Measurements from ENCODE around the gene IGFBP4.
A peak's percentile ranks its signal among the peaks of the same experiment; 100 is the strongest.

IGFBP4 gene

DNA sequence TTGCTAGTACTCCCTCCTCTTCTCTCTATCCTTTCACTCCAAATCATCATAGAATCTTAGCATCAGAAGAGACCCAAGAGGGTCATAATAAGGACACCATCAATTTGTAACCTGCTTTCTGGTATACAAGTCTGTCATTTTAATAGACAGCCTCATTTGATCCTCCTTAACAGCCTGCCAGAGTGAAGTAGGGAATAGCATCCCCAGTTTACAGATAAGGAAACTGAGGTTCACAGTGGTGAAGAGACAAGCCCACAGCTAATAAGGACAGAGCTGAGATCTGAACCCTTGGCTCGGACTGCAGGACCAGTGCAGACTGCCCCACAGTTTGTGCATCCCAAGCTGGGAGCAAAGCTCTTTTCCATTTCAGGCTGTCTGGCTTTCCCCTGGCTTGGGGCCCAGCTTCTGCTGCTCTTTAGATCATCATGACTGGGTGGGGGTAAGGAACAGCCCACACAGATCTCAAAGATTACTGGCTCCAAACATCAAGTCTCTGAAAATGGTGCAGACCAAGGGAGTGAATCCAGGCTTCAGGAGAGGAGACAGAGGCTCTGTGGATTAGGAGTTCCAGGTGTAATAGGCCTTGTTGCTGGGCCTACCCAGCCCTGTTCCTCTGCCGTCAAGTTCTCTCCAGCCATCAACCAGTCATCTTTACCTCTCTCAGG is 10.3 kb upstream of the IGFBP4 start:
- no peak for DNase-seq

DNA sequence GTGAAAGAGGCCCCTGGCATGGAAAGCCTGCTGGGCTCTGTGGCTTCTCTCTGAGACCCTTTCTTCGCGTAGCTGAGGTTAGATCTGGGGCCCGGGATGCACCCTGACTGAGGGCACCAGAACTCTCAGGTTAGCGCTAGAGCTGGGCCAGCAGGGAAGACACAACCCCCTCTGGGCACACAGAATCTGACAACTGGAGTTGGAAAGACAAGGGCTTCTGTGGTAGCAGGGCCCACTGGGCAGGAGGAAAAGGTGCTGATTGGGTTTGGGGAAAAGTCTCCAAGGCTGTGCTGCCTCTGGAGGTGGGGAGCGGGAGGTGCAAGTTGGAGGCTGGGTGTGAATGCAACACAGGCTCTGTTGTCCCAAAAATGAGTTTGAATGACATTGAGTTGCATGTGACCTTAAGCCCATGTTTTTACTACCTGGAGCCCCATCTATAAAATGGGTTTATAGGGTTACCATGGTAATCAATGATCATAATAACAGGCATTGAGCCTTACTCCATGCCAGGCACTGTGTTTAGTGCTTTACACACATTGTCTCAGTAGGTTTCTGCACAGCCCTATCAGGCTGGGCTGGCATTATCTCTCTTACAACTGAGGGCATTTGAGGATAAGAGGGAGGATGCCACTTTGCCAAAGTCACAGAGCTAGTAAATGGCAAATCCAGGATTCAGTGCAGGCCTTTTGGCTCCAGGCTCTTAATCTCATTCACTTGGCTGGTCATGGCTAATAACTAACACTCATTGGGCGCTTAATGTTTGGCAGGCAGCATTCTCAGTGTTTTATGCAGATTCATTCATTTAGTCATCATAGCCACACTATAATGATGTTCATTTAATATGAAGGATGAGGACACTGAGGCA is 9.5 kb upstream of the IGFBP4 start:
- no peak for DNase-seq

DNA sequence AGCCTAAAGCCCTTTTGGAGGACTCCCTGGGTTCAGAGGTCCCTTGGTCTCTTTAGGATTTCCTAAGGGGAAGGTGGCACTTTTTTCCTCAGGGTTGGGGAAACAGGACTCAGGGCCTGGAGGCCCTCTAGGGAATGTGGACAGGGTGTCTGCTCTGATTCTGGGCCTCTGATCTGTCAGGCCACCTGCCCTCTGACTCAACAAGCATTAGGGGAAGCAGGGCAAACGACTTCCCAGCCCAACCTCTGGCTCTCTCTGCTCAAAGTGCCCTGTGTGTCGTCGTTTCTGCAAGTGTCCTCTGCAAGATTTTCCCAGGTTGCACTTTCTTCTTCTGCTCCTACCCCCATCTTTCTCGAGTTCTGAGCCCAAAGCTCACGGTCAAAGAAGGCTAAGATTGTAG is 6.6 kb upstream of the IGFBP4 start:
- no peak for DNase-seq

DNA sequence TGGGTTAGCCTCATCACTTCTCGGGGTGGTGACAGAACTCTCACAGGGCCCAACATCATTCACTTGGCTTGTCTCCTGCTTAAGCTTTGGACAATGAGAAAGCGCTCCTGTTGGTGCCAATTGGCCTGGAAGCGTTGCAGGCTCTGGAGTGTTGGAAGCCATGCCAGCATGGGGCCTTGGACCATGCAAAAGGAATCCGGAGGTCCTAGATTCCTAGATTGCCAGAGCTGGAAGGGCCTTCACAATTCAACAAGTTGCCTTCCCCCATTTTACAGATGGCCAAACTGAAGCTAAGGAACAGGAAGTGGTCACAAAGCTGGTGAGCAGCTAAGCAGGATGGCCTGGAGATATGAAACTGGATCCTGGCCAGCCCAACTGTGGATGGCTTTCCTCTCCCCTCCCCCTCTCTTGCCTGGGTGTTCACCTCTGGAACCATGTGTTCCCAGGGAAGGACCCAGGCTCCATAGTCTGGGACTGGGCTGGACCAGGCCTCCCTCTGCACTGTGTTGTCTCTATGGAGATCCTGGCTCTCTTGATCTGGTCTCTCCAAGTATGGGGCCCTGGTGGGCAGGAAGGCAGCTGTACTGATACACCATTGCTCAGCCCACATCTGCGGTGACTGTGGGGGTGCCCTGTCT is 6.0 kb upstream of the IGFBP4 start:
- DNase-seq = no peak

DNA sequence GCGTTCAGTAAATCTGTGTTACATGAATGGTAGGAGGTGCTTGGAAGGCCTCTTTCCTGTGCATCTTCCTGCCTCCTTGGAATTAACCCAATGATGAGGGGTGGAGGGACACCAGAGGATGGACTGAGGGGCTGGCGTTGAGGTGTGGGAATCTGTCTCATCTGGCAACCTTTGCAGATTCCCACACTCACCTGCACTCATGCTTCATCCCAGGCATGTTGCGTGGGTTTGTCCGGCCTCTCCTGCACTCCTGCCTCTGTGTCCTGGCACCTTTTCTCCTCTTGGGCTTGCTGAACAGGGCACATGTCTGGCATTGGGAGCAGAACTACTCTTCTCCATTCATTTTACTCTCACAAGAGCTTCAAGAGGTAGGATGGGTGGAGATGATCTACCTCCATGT is 3.1 kb upstream of the IGFBP4 start:
- DNase-seq = no peak

DNA sequence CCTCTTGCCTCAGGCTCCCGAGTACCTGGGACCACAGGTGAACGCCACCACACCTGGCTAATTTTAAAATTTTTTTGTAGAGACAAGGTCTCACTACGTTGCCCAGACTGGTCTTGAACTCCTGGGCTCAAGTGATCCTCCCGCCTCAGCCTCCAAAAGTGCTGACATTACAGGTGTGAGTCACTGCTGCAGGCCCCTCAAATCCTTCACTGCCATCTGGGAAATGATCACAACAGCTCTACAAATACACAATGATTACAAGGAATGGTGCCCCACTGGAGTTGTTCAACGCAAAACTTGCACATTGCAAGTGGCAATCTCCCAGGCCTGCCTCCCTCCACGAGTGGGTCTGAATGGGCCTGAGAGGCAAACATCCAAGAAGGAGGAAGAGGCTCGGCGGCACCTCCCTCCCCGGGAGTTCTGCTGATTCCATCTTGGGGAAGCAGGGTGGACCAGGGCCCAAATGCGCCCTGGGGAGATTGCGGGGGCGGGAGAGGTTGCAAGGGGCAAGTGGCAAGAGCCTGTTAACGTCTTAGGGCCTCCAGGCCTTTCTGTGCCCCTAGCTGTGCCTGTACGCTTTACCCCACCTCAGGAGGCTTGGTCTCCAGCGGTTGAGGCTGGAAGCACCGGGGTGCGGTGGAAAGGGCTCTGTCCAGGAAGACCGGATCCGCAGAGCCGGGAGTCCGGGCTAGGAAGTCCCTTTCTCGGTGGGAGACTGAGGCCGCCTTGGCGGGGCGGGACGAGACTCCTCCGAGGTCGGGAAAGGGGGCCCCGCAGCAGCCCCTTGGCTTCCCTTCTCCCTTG is 656 bp upstream of the IGFBP4 start:
- DNase-seq = no peak

DNA sequence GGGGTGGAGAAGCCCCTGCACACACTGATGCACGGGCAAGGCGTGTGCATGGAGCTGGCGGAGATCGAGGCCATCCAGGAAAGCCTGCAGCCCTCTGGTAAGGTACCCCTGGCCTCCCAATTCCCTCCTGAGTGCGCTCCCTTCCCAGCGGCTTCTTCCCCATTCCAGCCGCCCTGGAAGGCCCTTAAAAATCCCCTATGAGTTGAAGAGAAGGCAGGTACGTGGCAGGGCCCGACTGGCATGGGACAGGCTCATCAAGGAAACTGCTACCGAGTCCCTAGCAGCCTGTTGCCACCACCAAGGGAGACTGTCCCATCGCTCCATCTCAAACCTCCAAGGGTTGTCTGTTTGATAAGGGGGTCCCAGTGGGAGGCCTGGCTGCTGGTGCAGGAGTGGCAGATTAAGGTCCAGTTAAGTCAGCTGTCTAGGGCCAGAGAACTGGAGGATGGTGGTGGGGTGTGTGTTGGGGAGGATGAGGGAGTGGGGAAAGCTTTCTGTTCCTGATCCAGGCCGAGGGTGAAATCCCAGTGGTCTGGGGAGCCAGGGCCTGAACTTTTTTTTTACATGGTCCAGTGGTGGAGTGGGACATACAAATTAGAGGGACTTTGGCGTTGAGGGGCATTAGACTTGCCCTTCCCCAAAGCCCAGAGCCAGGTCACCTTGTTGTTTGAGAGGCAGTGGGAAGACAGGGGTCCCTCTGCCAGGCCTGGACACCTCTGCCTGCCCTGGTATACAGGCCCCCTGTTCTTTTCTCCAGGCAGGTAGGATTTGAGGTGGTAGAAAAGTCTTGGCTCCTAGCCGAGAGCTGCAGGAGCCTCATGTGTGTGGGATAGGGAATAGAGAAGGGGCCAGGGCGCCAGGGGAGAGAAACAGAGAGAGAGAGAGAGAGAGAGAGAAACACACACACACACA is 994 bp downstream of the IGFBP4 start:
- DNase-seq = no peak

DNA sequence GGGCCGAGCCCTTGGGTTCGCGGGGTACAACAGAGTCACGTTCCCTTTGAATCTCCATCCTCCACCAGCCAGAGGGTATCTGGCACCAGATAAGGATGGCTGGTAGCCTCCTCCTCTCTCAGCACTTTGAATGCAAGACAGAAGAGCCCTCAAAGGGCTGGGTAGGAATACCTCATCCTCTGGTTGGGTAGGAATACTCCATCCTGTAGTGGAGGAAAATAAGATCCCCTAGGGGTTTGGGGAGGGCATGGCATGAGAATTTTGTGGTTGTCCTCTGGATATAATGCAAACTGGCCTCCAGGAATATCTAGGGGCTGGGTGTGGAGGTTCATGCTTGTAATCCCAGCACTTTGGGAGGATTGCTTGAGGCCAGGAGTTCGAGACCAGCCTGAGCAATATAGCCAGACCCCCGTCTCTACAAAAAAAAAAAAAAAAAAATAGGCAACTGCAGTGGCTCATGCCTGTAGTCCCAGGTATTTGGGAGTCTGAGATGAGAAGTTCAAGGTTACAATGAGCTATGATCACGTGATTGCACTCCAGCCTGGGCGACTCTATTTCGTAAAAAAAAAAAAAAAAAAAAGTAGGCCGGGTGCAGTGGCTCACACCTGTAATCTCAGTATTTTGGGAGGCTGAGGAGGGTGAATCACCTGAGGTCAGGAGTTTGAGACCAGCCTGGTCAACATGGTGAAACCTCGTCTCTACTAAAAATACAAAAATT is 2.7 kb downstream of the IGFBP4 start:
- no peak for DNase-seq

DNA sequence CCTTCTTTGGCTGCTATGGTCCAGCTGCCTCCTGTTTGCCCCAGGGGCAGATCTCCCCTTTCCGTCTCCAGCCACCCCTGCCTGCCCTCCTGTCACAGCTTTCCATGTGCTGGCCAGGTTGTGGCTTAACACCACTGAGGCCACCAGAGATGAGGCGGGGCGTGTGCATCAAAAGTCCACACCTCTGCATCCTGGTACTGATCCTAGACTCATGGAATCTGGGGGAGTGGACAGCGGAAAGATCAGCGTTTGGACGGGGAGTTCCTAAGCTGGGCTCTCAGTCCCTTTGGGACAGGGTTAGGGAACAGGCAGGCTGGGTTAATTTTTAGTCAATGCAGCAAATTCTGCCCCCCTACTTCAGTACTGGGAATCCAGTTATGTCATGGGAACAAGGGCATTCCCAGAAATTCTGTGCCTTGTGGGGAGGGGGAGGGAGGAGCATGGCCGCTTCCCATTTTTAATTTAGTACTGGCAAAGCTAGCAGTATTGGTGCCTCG is 3.9 kb downstream of the IGFBP4 start:
- no peak for DNase-seq

DNA sequence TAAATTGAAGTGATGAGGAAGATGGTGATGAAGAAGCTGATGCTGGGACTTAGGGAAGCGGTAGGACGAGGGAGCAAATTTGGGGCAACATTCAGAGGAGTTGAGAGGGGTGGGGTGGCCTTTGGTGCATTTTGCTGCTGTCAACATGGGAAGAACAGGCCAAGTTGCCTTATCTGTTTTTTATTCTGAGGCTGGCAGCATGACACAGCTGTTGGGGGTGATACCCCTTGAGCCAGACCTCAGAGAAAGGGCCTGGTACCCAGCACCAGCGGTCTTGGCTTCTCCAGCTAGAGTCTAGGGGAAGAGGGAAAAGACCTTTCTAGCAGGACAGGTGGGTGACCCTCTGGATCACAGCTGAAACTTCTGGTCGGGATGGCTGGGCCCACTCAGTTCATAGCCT is 4.6 kb downstream of the IGFBP4 start:
- DNase-seq = no peak

DNA sequence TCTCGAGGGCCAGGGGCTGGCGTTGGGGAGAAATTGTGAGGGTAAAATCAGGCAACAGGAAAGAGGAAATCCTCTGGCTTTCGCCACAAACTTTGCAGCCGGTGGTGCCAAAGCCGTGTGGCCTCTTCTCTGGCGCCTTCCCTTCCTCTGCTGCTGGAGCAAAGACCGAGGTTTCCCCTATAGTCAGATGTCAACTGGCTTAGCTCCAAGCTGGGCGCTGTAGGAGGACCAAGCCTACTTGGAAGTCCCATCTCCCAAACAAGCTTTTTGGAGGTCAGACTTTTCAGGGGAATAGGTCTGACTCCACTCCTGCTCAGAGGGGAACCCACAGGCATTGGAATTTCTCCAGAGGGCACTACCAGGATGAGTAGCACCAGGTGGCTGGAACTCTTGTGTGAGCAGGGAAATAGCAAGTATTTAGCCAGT is 5.0 kb downstream of the IGFBP4 start:
- no peak for DNase-seq

DNA sequence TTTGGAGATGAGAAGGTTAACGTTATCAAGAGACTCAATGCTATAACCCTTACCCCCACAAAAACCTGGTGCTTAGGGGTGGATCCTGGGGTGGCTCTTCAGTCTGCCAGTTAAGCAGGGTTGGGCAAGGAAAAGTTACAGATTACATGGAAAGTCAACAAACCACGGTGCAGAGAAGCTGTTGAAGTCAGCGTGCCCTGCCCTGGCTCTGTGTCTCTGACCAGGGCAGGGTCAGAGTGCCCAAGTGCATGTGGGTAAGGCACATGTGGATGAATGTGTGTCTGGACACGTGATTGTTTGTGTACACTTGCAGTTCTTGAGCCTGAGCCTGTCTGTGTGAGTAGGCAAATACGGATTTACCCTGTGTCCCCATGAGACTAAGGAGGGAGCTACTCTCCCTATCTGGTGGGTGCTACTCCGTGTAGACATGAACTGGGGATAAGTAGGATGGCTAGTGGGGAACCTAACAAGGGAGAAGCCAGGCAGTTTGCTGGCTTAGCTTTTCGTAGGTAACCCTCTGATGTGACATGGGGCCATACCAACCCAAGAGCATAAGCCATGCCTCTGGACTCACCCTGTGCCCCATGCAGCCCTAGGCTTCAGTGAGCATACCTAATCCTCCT is 5.5 kb downstream of the IGFBP4 start:
- DNase-seq = no peak

DNA sequence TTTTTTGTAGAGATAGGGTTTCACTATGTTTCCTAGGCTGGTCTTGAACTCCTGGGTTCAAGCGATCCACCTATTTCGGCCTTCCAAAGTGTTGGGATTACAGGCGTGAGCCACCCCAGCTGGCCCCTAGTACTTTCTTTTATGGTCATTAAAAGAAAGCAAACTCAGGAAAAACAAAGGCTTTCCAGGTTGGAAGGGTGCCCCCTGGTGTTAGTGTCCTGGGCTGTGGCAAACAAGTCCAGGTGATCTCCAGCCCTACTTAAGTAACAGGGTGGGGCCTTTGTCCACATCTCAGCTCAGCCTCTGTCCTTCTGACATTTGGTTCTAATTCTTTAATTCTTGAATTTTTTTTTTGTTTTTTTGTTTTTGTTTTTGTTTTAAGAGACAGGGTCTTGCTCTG is 6.9 kb downstream of the IGFBP4 start:
- peak; percentile 37 to 46 for DNase-seq

DNA sequence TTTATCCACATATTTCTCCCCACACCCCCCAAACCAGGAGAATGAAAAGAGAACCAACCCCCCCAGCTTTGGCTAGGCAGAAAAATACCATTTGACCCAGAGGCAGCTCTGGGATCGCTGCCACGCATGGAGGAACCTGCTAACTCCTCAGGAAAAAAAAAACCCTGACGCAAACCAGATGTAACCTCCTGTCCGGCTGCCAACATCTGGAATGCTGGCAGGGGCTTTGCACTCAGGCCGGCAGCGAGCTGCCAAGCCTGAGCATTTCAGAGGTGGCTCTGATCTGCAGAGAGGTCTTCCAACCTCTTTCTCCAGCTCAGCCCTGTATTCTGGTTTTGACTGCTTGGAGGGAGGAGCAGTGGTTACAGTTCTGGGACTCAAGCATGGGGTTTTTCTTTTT is 8.2 kb downstream of the IGFBP4 start:
- DNase-seq = no peak

DNA sequence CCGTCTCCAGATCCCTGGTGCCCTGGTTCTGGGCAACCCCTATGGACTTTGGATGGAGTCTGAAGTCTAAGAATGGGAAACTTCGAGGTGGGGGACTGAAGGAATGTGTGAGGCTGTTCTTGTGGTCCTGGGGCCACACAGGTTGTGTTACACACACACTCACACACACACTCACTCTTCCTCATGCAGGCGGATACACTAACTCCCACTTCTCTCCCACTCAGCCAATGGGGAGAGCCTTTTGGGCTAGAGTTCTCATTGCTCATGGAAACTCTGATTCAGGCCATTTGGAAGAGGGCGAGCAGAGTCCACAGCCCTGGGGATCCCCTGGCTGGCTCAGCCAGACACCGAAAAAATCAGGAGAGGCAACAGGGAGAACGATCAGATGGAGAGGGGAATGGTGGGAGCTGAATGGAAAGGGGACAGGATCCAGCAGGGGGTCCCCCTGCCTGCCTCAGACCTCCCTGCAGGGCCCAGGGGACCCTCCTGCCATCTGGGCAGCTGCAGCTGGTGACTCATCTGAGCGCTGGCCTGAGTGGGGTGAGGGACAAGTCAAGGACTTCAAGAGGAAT is 9.1 kb downstream of the IGFBP4 start:
- no peak for DNase-seq

DNA sequence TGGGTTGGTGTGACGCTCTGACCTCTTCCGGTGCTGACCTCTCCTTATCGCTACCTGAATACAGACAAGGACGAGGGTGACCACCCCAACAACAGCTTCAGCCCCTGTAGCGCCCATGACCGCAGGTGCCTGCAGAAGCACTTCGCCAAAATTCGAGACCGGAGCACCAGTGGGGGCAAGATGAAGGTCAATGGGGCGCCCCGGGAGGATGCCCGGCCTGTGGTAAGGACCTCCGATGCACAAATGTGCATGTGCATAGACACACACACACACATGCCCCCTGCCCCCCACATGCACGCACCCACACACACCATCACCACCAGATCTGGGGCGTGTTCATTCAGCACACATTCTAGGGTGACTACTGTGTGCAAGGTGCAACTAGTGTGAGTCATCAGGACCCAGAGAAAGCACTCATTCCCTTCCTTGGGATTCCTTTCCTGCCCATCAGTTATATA is 9.7 kb downstream of the IGFBP4 start:
- DNase-seq = no peak

DNA sequence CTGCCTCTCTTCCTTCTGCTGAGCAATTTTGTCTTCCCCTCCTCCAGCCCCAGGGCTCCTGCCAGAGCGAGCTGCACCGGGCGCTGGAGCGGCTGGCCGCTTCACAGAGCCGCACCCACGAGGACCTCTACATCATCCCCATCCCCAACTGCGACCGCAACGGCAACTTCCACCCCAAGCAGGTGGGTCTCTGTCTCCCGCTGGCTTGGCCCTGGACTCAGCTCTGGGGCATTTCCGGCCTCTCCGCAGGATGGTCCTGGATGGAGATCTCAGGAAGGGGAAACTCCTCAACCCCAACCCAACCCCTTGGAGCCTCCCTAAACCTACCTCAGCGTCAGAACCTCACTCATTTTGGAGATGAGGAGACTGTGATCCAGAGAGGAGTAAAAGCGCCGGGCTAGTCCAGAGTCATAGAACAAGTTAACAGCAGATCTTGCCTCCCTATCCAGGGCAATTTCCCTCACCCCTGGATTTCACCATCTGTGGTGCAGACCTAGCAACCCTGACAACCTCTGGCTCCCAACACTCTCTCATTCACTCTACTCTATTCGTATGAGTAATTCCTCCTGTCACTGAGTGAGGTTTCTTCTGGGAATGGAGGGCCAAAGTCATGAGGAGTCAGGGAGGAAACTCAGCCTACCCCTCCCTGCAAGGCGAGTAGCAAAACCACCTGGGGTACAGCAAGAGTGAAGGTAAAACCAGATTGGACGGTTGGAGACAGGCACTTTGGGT is 10.8 kb downstream of the IGFBP4 start:
- no peak for DNase-seq

DNA sequence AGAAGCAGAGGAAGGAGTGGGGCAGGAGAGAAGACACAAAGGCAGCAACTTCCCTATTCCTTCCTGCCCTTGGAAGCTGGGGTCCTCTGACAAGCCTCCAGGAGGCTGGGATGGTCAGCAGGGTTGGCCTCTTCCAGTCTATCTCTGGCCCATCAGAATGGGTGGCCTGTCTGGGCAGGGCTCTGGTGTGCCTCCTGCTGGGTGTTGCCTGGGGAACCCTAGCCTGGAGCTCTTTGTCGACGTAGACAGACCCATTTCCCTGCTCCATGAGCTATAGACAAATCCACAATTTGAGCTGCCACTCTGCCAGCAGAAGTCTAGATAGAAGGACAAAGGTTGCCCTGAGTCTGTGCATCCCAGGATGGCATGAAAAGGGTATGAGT is 11.4 kb downstream of the IGFBP4 start:
- no peak for DNase-seq

DNA sequence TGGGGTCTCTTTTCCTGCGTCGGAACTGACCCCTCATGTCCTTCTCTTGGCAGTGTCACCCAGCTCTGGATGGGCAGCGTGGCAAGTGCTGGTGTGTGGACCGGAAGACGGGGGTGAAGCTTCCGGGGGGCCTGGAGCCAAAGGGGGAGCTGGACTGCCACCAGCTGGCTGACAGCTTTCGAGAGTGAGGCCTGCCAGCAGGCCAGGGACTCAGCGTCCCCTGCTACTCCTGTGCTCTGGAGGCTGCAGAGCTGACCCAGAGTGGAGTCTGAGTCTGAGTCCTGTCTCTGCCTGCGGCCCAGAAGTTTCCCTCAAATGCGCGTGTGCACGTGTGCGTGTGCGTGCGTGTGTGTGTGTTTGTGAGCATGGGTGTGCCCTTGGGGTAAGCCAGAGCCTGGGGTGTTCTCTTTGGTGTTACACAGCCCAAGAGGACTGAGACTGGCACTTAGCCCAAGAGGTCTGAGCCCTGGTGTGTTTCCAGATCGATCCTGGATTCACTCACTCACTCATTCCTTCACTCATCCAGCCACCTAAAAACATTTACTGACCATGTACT is 13.2 kb downstream of the IGFBP4 start:
- DNase-seq = no peak
